ENCODE measurements around the gene THOC1.

GRCh38 chr18:289026-289425 is 21.2 kb upstream of the THOC1 start:
- TF ChIP-seq CTCF (IDR thresholded peaks at IDR 0.05 in 8 of 11, conservative IDR thresholded peaks at IDR 0.05 in 3 of 11): no peak
- TF ChIP-seq POLR2AphosphoS5 (IDR thresholded peaks at IDR 0.05): no peak

All from spleen (tissue), 7 donors.